ENCODE data around the gene CCDC169. TPM values are rescaled to one million over a fixed set of nuclear protein-coding genes. Genes with fewer than 3 reads are reported as not detected.

The CCDC169 gene
- total RNA-seq, 6 experiments from 2014 or later: not detected

DNA sequence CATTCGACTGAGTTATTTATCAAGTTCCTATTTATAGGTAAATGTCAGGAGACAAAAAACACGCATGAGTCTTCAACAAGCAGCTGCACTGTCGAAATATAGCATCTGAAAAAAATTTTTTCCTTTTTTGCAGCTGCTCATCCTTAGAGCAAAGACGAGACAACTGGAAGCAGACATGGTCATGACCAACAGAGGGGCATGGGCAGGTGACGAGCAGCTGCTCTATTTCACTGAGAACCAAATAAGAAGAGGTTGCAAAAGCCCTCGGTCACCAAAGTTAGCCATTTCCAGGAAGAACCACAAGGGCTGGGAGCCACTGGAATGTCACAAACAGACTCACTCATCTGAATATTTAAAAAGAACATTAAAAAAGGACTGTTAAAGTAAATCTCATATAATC, 105.4 kb downstream of the CCDC169 start:
- Histone ChIP-seq H3K27me3 (no peaks in the 10 kb centered on the region), H3K36me3 (no peaks in the 10 kb centered on the region), H3K27ac (no peak overlapping the region), H3K4me1 (no peaks in the 10 kb centered on the region), H3K4me3 (no peak overlapping the region), H3K9me3 (no peaks in the 10 kb centered on the region)
- DNase-seq (no peak), ATAC-seq (no peak)
- intact Hi-C loops (cut with DNase I): no loop called here
- WGBS (ENCODE audit: insufficient coverage, low coverage, low lambda C conversion rate, missing lambda C conversion rate): 43% methylated on average over 6 of the region's 6 CpGs
- TF ChIP-seq POLR2A (IDR thresholded peaks at IDR 0.05): no peak
- TF ChIP-seq, protein P1, sequence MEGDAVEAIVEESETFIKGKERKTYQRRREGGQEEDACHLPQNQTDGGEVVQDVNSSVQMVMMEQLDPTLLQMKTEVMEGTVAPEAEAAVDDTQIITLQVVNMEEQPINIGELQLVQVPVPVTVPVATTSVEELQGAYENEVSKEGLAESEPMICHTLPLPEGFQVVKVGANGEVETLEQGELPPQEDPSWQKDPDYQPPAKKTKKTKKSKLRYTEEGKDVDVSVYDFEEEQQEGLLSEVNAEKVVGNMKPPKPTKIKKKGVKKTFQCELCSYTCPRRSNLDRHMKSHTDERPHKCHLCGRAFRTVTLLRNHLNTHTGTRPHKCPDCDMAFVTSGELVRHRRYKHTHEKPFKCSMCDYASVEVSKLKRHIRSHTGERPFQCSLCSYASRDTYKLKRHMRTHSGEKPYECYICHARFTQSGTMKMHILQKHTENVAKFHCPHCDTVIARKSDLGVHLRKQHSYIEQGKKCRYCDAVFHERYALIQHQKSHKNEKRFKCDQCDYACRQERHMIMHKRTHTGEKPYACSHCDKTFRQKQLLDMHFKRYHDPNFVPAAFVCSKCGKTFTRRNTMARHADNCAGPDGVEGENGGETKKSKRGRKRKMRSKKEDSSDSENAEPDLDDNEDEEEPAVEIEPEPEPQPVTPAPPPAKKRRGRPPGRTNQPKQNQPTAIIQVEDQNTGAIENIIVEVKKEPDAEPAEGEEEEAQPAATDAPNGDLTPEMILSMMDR (IDR thresholded peaks at IDR 0.05): no peak

DNA sequence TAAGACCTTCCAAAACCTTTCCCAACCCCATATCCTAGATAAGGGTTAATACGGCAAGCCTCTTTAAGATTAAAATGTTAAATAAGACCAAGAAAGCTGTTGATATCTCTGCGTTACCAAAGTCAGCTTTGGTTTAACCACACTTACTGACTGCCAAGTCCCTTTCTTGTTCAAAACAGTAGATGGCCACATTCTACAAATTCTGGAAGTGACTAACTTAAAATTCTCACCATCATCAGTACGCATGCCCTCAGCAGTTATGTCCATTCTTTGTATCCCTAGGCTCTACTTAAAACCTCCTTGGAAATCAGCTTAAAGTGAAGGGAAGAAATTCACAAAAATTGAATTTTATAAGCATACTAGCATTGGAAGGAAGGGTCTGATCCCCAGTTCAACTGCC, 106.8 kb downstream of the CCDC169 start:
- H3K27ac ChIP-seq: no peak overlapping the region
- no peaks in the 10 kb centered on the region for H3K27me3 ChIP-seq
- no peak for TF ChIP-seq POLR2A (IDR thresholded peaks at IDR 0.05)
- TF ChIP-seq, protein P1 (IDR thresholded peaks at IDR 0.05): no peak
- H3K4me3 ChIP-seq: no peak overlapping the region
- no peak for DNase-seq
- WGBS (ENCODE audit: insufficient coverage, low coverage, low lambda C conversion rate, missing lambda C conversion rate): 70% methylated on average over 3 of the region's 3 CpGs
- intact Hi-C loops (cut with DNase I): no loop called here
- ATAC-seq: no peak
- no peaks in the 10 kb centered on the region for H3K9me3 ChIP-seq
- no peaks in the 10 kb centered on the region for H3K36me3 ChIP-seq
- H3K4me1 ChIP-seq: no peaks in the 10 kb centered on the region

DNA sequence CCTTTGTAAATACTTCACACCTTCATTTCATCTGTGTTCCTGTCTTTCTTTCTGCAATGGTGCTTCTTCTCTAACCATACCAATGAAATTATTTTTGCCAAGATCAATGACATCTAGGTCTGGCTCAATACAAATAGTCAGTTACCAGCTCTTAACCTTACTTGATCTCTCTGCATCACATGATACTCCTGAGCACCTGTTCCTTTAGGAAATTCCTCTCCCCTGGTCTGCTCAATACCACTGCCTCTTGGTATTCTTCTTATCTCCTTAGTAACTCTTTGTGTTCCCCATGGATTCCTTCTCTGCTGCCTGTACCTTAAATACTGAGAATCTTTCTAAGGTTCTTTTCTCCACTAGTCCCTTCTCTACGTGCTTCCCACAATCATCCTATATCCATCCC, 109.2 kb downstream of the CCDC169 start:
- TF ChIP-seq, protein P1 (IDR thresholded peaks at IDR 0.05): no peak
- no peak for TF ChIP-seq POLR2A (IDR thresholded peaks at IDR 0.05)
- WGBS (ENCODE audit: insufficient coverage, low coverage, low lambda C conversion rate, missing lambda C conversion rate): 57% methylated on average over 1 of the region's 1 CpG

DNA sequence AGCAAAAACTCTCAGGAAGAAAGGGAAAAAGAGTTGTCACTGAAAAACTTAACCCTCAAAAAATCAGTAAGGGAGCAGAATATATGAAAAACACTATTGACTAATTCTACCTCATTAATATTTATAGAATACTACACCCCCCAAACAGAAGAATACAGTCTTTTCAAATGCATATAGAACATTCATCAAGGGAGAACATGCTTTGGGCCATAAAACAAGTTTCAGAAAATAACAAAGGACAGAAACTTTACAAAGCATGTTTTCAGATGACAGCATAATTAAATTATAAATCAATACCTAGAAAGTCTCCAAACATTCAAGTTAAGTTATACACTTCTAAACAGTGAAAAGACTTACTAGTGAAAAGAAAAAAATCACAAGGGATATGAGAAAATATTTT, 113.7 kb downstream of the CCDC169 start:
- TF ChIP-seq, protein P1 (IDR thresholded peaks at IDR 0.05): no peak
- TF ChIP-seq POLR2A (IDR thresholded peaks at IDR 0.05): no peak
- H3K36me3 ChIP-seq: no peaks in the 10 kb centered on the region
- no peak overlapping the region for H3K27ac ChIP-seq
- H3K4me1 ChIP-seq: no peaks in the 10 kb centered on the region
- no peak overlapping the region for H3K4me3 ChIP-seq
- no peak for ATAC-seq
- no peak for DNase-seq
- no peaks in the 10 kb centered on the region for H3K27me3 ChIP-seq
- intact Hi-C loops (cut with DNase I): no loop called here
- H3K9me3 ChIP-seq: no peaks in the 10 kb centered on the region

More for the DNA sequence above, 109.2 kb downstream of the CCDC169 start:
- H3K27me3 ChIP-seq: no peaks in the 10 kb centered on the region
- H3K4me1 ChIP-seq: no peaks in the 10 kb centered on the region
- H3K36me3 ChIP-seq: no peaks in the 10 kb centered on the region
- intact Hi-C loops (cut with DNase I): no loop called here
- no peak overlapping the region for H3K4me3 ChIP-seq
- ATAC-seq: no peak
- no peak overlapping the region for H3K27ac ChIP-seq
- no peaks in the 10 kb centered on the region for H3K9me3 ChIP-seq
- no peak for DNase-seq

Small RNA genes within 50 kb of the gene (small RNA-seq; reads per million reads assigned to genes)
- 0 reads per million in 2 experiments for gene RNU6-71P

Other genes with a start within 250 kb of the CCDC169 start
- under 1 TPM in 4 of 6 experiments, not detected in 2; 0.07 to 0.12 (median 0.10) TPM for gene DCLK1, start 166.4 kb downstream of the CCDC169 start, total RNA-seq
- gene SOHLH2, start 83.3 kb downstream of the CCDC169 start, total RNA-seq: not detected
- gene SPART, start 48.6 kb upstream of the CCDC169 start, total RNA-seq: 10 to 100 TPM in 2 of 6 experiments, 1 to 10 TPM in 4; 8.1 to 16.4 (median 9.5) TPM
- under 1 TPM in 1 of 6 experiments, not detected in 5; 0.15 TPM for gene CCNA1, start 134.7 kb upstream of the CCDC169 start, total RNA-seq

Data from right lobe of liver (tissue), 6 donors.